ENCODE results near the gene HOXB7.

The HOXB7 gene

GRCh38 chr17:48610282-48611211 lies at the start of gene HOXB7:
HOXB7 (minus strand) TSS chr17:48611017; CDS start chr17:48610918, 99 bp downstream.
- peak; percentile 66 for DNase-seq

DNA sequence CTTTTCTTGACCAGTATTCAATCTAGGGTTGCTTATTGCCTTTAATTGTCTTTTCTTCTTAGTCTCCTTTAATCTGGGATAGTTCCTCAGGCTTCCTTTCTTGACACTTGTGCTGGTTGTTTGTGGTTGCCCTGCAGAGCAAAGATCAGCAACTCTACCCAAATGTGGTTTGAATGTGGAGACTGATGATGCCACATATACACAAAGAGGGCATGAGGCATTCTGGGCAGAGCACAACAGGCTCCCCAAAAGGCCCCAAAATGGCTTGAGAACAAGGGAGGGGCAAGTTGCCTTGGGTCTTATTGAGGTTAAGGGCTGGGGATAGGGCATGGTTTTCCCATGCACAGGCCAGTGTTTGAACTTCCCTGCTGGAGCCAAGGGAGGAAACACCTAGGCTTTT lies 45.1 kb upstream of the HOXB7 start:
- no peak for DNase-seq

- DNase-seq, result no peak
Measured at GRCh38 chr17:48649741-48650140, 38.9 kb upstream of the HOXB7 start.

- no peak for DNase-seq
Measured at GRCh38 chr17:48647963-48648245, 37.1 kb upstream of the HOXB7 start.

DNA sequence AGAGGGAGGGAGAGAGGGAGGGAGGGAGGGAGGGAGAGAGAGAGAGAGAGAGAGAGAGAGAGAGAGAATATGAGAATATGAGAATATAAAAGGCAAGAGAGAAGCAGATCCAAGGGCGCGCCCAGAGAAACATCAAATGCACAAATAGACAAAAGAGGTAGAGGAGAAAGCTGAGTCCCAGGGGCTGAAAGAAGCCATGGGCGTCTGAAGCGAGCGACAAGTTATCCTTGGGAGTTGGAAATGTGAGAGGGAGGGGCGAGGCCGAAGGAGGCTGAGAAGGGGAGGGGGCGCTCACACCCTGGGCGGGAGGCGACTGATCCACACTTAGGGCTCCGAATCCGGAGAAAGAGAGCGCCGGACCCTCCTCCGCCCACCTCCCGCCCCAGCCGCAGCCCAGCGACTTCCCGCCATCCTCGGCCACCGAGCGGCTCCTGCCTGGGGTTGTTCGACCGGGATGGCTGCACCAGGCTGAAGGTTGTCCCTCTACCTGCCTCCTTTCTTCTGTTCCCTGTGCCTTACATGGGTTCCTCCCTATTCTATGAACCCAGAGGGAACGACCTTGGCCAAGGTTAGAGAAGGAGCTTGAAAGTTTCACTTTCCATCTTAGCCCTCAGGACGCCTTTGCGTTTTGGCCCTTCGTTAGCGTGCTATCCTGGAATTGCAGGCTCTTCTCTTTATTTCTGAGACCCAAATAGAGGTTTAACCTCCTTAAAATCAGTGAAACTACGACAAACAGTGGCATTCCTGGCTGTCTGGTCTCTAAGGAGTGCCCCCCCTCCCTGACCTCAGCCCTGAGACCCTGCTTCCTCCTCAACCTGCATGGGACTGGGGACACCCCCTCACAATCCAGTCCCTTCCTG lies 36.5 kb upstream of the HOXB7 start:
- DNase-seq, result no peak

- no peak for DNase-seq
Measured at GRCh38 chr17:48646183-48647102, 35.6 kb upstream of the HOXB7 start.

DNA sequence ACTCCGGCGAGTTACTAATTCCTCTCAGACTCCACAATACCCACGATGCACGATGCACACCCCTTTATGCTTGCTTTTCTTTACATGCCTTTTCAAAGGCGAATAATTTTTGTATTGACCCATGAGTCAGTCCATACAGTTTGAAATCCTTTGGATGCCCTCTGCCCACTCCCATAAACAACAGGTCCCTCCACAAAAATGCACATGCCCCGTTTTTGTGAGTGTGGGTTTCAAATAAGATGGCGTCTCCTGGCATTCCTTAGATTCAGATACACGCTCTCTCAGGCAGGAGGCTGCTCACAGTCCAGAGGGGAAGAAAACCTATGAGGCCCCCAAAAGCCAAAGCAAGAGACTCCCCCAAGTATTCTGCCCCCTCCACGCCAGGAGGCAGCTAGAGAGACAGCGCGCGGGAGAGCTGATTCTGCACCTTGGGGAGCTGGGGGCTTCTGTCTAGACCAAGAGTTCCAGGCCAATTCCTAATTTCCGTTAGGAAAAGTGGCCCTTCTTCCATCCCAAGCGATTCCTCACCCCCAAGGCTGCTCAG lies 34.9 kb upstream of the HOXB7 start:
- DNase-seq, result no peak

GRCh38 chr17:48644910-48645557 lies 34.2 kb upstream of the HOXB7 start:
- DNase-seq, result no peak

- no peak for DNase-seq
Measured at GRCh38 chr17:48644159-48644558, 33.3 kb upstream of the HOXB7 start.

DNA sequence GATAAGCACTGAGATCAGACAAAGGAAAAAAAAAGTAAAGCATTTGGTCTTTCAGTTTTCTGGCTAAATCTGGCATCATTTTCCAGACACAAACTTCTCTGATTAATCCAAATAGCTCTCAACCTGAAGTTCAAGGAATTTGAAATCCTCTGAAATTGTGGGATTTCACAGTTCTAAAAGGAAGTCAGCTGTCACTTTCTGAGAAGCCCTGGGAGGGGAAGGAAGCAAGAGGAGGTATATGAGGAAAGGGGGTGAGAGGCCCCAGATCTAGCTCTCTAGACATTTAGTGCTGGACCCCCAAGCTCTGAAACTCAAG lies 32.8 kb upstream of the HOXB7 start:
- DNase-seq, result no peak

DNA sequence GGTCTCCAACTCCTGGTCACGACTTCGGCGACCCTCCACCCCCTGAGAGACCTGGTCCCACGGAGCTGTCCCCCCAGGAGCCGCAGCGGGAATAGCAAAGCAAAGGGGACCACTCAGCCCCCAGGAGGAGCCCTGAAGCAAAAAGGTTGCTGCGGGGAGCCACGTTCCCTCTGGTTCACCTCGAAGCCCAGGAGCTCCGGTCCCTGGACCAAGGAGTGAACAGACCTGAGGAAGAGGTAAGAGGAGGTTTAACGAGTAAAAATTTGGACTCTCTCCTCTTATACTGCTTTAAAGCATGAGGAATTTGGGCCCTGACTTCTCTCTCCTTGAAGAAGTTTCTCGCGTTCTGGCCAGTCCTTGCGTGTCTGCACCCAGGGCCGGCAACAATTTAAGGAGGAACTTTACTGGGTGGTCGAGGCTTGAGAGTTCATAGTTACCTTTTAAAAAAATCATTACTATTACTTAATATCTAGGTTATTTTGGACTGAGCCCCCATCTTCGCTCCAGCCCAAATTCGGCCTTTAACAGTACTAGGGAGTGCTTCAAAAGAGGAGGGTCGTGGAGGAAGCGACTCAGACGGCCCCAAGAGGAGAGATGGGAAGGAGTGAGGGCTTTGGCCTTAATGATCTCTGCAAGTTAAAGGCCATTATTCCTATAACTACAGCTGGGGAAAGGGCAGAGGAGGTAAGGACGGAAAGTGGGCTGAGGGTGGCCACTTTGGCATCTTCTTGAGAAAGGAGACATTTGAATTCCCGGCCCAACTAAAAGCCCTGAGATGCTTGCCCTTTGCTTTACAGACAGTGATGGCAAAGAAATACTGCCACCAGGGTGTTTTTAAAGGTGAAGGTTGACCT lies 32.3 kb upstream of the HOXB7 start:
- DNase-seq, result no peak

DNA sequence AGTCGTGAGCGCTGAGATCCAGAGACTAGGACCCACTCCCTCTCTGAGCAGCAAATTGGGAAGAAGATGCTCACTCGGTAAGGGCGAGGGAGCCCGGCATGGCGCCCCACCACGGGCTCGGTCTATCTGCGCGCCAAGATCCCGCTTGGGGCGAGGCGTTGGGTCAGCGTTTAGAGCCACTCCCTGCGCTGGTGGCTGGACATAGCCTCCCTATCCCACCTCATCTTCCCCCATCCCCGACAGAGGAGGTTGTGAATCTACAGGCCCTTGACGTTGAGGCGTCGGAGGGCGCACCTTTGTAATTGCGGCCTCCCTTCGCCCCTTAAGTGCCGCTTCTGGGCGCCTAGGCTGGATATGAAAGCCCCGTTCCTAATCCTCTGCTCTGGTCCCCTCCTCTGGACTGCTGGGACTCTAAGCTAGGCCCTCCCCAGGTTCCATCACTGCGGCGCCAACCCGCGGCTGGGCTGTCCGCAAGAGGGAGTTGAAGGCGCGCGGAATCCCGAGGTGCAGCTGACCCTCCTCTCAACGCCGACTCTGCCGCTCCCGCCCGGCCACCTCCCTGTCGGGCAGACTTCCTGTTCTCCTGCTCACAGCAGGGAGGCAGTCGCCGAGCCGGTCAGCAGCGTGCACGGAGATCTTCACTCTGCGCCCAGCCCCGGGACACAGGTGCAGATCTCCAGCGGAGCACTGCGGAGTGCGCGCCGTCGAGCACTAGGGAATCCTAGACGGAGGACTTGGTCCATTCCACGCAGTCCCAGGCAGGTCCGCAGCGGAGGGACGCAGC lies 31.4 kb upstream of the HOXB7 start:
- DNase-seq, result no peak

DNA sequence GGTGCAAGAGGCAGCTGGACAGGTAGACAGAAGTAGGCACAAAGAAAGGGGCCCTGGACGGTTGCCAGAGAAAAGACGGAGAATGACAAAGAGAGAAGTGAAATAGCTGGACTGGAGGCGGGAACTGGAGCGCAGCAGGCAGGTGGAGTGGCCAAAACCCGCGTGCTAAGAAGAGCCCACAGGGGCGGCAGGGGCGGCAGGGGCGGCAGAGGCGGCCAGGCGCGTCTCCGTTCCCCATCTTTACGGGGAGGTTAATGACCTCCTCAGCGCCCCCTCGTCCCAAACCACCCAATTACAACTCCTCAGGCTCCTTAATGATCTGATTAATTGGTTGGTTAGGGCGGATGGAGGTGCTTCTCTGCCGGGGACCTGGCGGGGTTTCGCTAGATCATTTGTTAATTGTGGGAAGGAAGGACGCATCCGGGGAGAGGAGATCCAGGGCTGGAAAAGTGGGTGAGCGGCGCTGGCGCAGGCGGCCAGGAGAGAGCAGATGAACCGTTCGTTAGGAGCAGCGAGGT lies 30.8 kb upstream of the HOXB7 start:
- no peak for DNase-seq

DNA sequence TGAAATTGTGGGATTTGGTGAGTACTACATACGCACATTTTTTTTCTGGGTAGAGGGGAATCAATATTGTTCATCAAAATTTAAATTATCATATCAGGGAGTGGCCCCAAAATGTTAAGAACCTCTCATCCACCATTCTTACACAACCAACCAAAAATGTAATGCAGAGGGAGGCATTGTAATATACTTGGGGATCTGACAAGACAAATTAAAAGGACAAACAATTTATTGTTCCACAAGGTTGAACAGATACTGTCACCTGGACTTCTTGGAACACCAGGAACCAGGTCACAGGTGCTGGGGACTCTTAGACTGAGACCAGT lies 30.0 kb upstream of the HOXB7 start:
- DNase-seq, result no peak

DNA sequence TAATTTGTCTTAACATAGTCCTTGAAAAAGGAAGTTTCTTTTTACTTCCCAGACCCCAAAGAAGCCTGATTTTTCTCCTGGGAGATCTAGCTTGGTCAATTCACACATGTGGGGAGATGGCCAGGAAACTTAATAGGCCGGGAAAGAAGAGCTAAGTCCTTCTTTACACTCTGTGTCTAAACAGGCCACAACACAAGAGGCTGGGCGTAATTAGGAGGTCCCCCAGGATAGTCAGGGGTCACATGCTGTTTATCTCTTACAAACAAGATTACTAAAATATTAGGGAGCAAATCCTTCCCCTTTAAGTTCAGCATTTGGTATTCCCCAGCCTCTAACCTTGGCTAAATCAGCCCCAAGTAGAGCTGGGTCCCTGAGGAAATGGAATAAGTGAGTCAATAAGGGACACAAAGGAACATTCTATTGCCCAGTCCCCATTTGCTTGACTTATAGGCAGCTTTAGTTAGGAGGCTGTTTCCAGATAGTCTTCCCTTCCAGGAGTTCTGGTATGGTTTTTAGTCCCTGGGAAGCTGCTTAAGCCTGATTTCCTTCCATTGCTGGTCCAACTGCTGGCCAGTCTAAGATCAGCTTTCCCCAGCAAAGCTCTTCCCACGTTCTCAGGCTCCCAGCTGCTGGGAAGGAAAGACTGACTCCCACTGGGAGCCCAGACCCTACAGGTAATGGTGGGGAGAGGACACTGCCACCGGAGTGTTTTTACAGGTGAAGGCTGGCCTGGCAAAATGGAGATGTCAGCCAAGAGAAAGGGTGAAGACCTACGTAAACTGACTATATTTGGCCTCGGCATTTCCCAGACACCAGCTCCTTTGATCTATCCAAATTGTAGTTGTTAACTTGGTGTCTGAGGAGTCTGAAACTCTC lies 29.4 kb upstream of the HOXB7 start:
- no peak for DNase-seq

- no peak for DNase-seq
Measured at GRCh38 chr17:48639136-48639535, 28.3 kb upstream of the HOXB7 start.

DNA sequence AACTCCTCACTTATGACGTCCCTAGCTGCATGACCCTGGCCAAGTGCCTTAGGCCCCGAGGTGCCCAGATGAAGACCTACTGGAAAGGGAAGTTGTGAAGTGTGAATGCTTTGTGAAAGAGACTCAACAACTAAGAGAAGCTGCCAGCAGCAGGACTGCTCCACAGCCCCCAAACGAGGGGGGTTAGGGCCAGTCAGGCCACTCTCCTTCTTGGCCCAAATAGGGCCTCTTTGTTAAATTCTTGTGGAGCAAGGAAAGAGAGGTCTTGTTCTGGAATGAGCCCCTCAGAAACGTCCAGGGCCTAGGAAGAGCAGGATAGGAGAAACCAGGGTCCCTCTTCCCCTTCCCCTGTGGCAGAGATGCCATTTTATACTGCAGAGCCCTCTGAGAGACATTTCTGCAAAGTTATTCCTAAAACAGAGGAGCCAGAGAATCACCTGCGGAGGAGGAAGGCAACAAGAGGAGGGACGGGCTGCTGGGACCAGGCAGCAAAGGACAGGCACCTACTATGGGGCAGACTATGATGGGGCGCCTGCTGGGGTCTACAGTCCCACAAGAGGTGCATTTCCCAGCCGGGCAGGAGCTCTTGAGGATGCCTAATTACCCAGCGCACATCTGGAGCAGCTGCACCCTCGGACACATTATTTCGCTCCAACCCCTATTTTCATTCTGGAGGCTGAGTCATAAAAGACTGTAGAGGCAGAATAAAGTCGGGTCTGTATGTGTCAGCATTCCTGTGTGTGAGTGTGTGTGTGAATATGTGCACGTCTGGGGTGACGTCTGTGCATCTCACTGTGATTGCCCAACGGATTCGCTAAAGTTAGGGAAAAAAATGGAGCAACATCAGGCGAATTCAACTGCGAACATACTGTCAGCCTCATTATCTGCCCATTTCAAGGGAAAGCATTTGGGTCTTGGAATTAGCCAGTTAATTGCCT lies 26.8 kb upstream of the HOXB7 start:
- no peak for DNase-seq

Data from activated CD4-positive, alpha-beta T cell treated with anti-CD3 and anti-CD28 coated beads, Interleukin-2, amount 50 U/mL, for 16 hours (primary cell).